A549 treated with dexamethasone at 1 μM for 4 hours (cell line): ENCODE measurements around the gene HNRNPH2. TPM values are rescaled to one million over a fixed set of nuclear protein-coding genes. Genes with fewer than 3 reads are reported as not detected.

Experiments
- total RNA-seq: library from RNA; stranded (reverse); fragments of 200-300 nt; extraction: Qiagen RNA extraction; gene quantifications from 5 replicates; pipeline ENCODE4 v1.2.3, GENCODE V29; 2022

Gene HNRNPH2, protein sequence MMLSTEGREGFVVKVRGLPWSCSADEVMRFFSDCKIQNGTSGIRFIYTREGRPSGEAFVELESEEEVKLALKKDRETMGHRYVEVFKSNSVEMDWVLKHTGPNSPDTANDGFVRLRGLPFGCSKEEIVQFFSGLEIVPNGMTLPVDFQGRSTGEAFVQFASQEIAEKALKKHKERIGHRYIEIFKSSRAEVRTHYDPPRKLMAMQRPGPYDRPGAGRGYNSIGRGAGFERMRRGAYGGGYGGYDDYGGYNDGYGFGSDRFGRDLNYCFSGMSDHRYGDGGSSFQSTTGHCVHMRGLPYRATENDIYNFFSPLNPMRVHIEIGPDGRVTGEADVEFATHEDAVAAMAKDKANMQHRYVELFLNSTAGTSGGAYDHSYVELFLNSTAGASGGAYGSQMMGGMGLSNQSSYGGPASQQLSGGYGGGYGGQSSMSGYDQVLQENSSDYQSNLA
- total RNA-seq, result 58.0 to 65.0 TPM (median 59.2 TPM) in 5 replicates

DNA sequence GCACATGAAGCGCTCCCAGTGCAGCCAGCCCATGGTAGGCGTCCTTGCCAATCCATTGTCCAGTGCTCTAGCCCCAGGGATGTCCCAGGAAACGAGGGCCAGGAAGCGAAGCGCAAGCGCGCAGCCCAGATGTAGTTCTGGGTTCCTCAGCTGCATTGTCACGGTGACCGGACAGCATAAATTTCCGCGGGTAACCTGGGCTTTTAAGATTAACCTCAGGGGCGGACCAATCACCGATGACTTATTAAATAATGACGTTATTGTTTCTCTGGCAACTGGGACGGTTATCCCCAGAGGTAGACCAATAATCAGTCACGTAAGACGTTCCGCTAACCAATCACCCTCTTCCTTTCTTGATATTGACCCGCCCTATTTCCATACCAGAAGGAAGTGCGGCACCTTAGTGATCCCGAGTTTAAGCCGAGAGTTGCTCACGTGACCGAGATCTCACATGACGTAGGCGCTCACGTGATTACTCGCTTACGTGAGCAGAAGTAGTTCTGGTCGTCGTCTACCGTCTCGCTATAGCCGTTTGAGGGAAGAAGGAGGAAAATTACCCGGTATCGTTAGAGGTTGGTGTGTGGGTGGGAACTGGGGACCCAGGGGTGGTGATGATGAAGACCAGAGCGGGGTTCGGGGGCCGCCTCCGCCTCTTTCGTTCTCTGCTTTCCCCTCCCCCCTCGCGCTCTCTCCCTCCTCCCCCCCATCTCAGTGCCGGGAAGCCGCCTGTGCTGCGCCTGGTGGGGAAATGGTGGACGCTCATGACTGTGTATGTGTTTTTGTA is at the start of gene HNRNPH2, which contains the start of gene GLA:
HNRNPH2 (plus strand) TSS at position 475 of the 784 bp plus-strand sequence. CDS start 3,767 bp downstream, outside the sequence.
GLA (minus strand) TSS at position 178 of the 784 bp plus-strand sequence; CDS start at position 156, 22 bp downstream.

GRCh38 chrX:101385795-101386541 is 22.1 kb upstream of the HNRNPH2 start, which contains the start of gene BTK:
Gene BTK, minus strand, starts transcription at chrX:101386191. Its CDS starts 10,907 bp downstream, at chrX:101375284.

DNA sequence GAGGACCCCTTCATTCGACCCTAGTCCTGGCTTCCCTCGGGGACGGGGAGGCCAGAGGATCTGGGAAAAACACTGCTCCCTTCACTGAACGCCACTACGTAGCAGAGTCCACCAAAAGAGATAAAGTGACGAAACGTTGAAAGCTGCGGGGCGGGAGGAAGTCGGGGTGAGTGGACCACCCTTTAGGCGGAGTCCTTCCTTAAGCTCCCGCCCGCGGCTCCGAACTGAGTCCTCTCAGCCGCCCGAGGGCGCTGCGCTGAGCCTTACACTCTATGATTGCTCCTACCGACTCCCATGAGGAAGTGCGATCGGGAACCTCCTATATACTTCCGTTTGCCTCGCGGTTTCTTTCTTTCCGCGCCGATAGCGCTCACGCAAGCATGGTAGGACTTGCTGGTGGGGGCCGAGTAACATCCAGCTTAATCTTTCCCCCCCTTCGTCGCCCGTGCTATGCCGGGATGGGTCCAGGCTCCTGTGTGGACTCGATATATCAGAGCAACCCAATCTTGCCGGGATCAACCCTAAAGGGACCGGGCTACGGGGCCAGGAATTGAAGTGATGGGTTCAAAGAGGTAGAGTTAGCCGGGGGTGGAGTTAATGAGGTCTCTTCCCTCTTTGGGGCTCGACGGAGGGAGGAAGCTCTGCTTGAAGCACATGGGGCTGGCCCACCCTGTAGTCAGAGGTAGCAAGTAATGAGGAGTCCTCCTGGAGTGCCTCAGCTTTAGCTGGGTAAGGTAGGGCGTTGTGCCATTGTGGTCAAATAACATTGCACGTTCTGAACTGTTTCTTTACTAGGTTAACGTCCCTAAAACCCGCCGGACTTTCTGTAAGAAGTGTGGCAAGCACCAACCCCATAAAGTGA is 17.1 kb upstream of the HNRNPH2 start, which contains the start of gene RPL36A:
RPL36A (plus strand) TSS at position 348 of the 862 bp plus-strand sequence; CDS start at position 381, 33 bp downstream.

Other genes starting within 250 kb of the HNRNPH2 start
- 0.15 to 0.19 TPM (median 0.19 TPM) in 5 replicates for gene DRP2, start 188.4 kb upstream of the HNRNPH2 start, total RNA-seq
- 0.05 to 0.22 TPM (median 0.09 TPM) in 5 replicates for gene TAF7L, start 116.9 kb upstream of the HNRNPH2 start, total RNA-seq
- 26.3 to 27.2 TPM (median 26.7 TPM) in 5 replicates for gene TIMM8A, start 59.5 kb upstream of the HNRNPH2 start, total RNA-seq
- gene BTK, start 22.0 kb upstream of the HNRNPH2 start, total RNA-seq, result 0.12 to 0.20 TPM (median 0.20 TPM) in 4 of 5 replicates, not detected in the other
- 2,394 to 3,664 TPM (median 2,504 TPM) in 5 replicates for gene RPL36A, start 17.2 kb upstream of the HNRNPH2 start, total RNA-seq
- 141 to 167 TPM (median 159 TPM) in 5 replicates for gene GLA, start 297 bp upstream of the HNRNPH2 start, total RNA-seq
- gene ARMCX4, start 77.2 kb downstream of the HNRNPH2 start, total RNA-seq, result 0.29 to 0.63 TPM (median 0.50 TPM) in 5 replicates
- 0.20 to 0.49 TPM (median 0.34 TPM) in 5 replicates for gene ARMCX1, start 142.3 kb downstream of the HNRNPH2 start, total RNA-seq
- 41.4 to 48.0 TPM (median 44.2 TPM) in 5 replicates for gene ARMCX6, start 209.8 kb downstream of the HNRNPH2 start, total RNA-seq
- 19.1 to 22.9 TPM (median 22.8 TPM) in 5 replicates for gene ARMCX3, start 214.9 kb downstream of the HNRNPH2 start, total RNA-seq